ENCODE results near the gene DPP4. TPM values are rescaled to one million over a fixed set of nuclear protein-coding genes. Genes with fewer than 3 reads are reported as not detected.

DPP4 gene
- polyA plus RNA-seq, 1 experiment = 10.3 TPM

DNA sequence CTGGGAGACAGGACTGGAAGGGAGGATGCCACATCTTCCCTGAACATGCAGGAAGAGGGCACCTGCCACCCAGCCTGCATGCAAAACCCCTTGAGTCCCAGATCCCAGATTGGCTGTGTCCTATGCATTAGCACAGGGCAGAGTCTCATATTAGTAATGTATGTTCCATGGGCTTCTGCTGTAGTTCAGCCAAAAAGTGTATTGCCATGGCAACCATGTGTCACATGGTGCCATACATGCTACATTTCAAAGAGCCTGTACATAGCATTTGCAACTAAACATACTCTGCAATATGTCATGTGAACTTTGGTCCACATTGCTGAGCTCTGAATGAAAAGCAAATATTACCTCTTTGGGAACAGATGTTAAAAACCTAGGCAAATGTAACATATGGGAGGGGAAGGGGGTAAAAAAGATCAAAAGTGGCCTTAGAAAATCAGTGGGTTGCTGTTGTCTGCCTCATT is 78.4 kb downstream of the DPP4 start:
- H3K36me3 ChIP-seq (ENCODE audit: control insufficient read depth, insufficient read depth, low read length) = no peaks in the 10 kb centered on the region
- H3K27me3 ChIP-seq (ENCODE audit: control insufficient read depth, insufficient read depth, low read length) = no peaks in the 10 kb centered on the region
- POLR2A ChIA-PET = no interaction called here
- no peak overlapping the region for H3K4me3 ChIP-seq (ENCODE audit: low read depth, low read length)
- TF ChIP-seq, protein P1, sequence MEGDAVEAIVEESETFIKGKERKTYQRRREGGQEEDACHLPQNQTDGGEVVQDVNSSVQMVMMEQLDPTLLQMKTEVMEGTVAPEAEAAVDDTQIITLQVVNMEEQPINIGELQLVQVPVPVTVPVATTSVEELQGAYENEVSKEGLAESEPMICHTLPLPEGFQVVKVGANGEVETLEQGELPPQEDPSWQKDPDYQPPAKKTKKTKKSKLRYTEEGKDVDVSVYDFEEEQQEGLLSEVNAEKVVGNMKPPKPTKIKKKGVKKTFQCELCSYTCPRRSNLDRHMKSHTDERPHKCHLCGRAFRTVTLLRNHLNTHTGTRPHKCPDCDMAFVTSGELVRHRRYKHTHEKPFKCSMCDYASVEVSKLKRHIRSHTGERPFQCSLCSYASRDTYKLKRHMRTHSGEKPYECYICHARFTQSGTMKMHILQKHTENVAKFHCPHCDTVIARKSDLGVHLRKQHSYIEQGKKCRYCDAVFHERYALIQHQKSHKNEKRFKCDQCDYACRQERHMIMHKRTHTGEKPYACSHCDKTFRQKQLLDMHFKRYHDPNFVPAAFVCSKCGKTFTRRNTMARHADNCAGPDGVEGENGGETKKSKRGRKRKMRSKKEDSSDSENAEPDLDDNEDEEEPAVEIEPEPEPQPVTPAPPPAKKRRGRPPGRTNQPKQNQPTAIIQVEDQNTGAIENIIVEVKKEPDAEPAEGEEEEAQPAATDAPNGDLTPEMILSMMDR (IDR thresholded peaks at IDR 0.05; ENCODE audit: insufficient read depth, low read depth, low read length) = no peak
- DNase-seq (ENCODE audit: low read depth) = no peak
- CTCF ChIA-PET = interaction anchor here (0.8 to 3.1 kb wide), 6 partner anchors 9 to 138 kb away, joined by 3 to 8 read pairs (median 4); no protein-coding TSS in a partner anchor

- ChIA-PET CTCF (interaction anchor here (0.6 to 3.1 kb wide), 4 partner anchors 16 to 819 kb away, joined by 3 to 8 read pairs (median 4); no protein-coding TSS in a partner anchor), POLR2A (no interaction called here)
- TF ChIP-seq, protein P1 (IDR thresholded peaks at IDR 0.05; ENCODE audit: insufficient read depth, low read depth, low read length) = no peak
- H3K36me3 ChIP-seq (ENCODE audit: control insufficient read depth, insufficient read depth, low read length) = no peaks in the 10 kb centered on the region
- no peak overlapping the region for H3K4me3 ChIP-seq (ENCODE audit: low read depth, low read length)
- H3K27me3 ChIP-seq (ENCODE audit: control insufficient read depth, insufficient read depth, low read length) = no peaks in the 10 kb centered on the region
- no peak for DNase-seq (ENCODE audit: low read depth)
Measured at GRCh38 chr2:161994761-161995520, 79.1 kb downstream of the DPP4 start.

- no peaks in the 10 kb centered on the region for H3K36me3 ChIP-seq (ENCODE audit: control insufficient read depth, insufficient read depth, low read length)
- ChIA-PET POLR2A (no interaction called here), CTCF (interaction anchor here (1.5 to 1.9 kb wide), 2 partner anchors 9 to 14 kb away, joined by 3 to 4 read pairs; no protein-coding TSS in a partner anchor)
- no peaks in the 10 kb centered on the region for H3K27me3 ChIP-seq (ENCODE audit: control insufficient read depth, insufficient read depth, low read length)
- no peak overlapping the region for H3K4me3 ChIP-seq (ENCODE audit: low read depth, low read length)
- no peak for DNase-seq (ENCODE audit: low read depth)
- TF ChIP-seq, protein P1 (IDR thresholded peaks at IDR 0.05; ENCODE audit: insufficient read depth, low read depth, low read length) = no peak
Measured at GRCh38 chr2:161992531-161992930, 81.5 kb downstream of the DPP4 start.

GRCh38 chr2:161991991-161992390 is 82.0 kb downstream of the DPP4 start:
- ChIA-PET POLR2A (no interaction called here), CTCF (interaction anchor here (1.5 to 1.9 kb wide), 2 partner anchors 10 to 15 kb away, joined by 3 to 4 read pairs; no protein-coding TSS in a partner anchor)
- TF ChIP-seq, protein P1 (IDR thresholded peaks at IDR 0.05; ENCODE audit: insufficient read depth, low read depth, low read length) = no peak
- peak; percentile 23 for DNase-seq (ENCODE audit: low read depth)
- no peak overlapping the region for H3K4me3 ChIP-seq (ENCODE audit: low read depth, low read length)
- no peaks in the 10 kb centered on the region for H3K27me3 ChIP-seq (ENCODE audit: control insufficient read depth, insufficient read depth, low read length)
- H3K36me3 ChIP-seq (ENCODE audit: control insufficient read depth, insufficient read depth, low read length) = no peaks in the 10 kb centered on the region

GRCh38 chr2:161990741-161991140 is 83.3 kb downstream of the DPP4 start:
- Histone ChIP-seq H3K27me3 (ENCODE audit: control insufficient read depth, insufficient read depth, low read length) (no peaks in the 10 kb centered on the region), H3K4me3 (ENCODE audit: low read depth, low read length) (no peak overlapping the region), H3K36me3 (ENCODE audit: control insufficient read depth, insufficient read depth, low read length) (no peaks in the 10 kb centered on the region)
- ChIA-PET POLR2A (interaction anchor here (0.6 kb wide), 1 partner anchor 240 kb away, joined by 4 read pairs; no protein-coding TSS in a partner anchor), CTCF (interaction anchor here (1.0 to 1.9 kb wide), 3 partner anchors 11 to 40 kb away, joined by 3 to 5 read pairs (median 4); no protein-coding TSS in a partner anchor)
- TF ChIP-seq, protein P1 (IDR thresholded peaks at IDR 0.05; ENCODE audit: insufficient read depth, low read depth, low read length) = no peak
- peak; percentile 82 for DNase-seq (ENCODE audit: low read depth)
